ENCODE measurements around the gene SLC2A13. TPM values are rescaled to one million over a fixed set of nuclear protein-coding genes. Genes with fewer than 3 reads are reported as not detected.

SLC2A13 gene
- total and polyA plus RNA-seq, 2 donors (not counting 1 experiment from before 2014, with no cell fraction given): 5.4 to 10.2 TPM

- TF ChIP-seq EZH2 (IDR thresholded peaks at IDR 0.05; ENCODE audit: low read length, missing control alignments) (no peak), CTCF (conservative IDR thresholded peaks at IDR 0.05 in 1 of 2, IDR thresholded peaks at IDR 0.05 in 1 of 2; ENCODE audit: low read depth in 1 of 2, low read length in 2 of 2) (no peak)
- Histone ChIP-seq H3K9me3 (ENCODE audit: control insufficient read depth, insufficient read depth, low read depth, low read length) (no peaks in the 10 kb centered on the region), H3K36me3 (ENCODE audit: control insufficient read depth, insufficient read depth, low read length) (no peaks in the 10 kb centered on the region)
Measured at GRCh38 chr12:39722504-39722903, 383.4 kb downstream of the SLC2A13 start.

GRCh38 chr12:39713552-39713951 lies 392.3 kb downstream of the SLC2A13 start:
- Histone ChIP-seq H2AFZ (ENCODE audit: low read length) (no peak overlapping the region), H3K4me2 (ENCODE audit: extremely low read depth, insufficient read depth, low read length) (no peak overlapping the region), H3K27ac (ENCODE audit: insufficient read depth, low read length) (no peak overlapping the region), H3K4me3 (replicated peaks in 1 of 4; ENCODE audit: control extremely low read depth in 1 of 4, insufficient read depth in 1 of 4, low read depth in 3 of 4, low read length in 4 of 4) (no peak overlapping the region), H3K79me2 (ENCODE audit: control insufficient read depth, insufficient read depth, low read length) (no peaks in the 10 kb centered on the region), H3K36me3 (ENCODE audit: control insufficient read depth, insufficient read depth, low read length) (no peaks in the 10 kb centered on the region), H3K9me3 (ENCODE audit: control insufficient read depth, insufficient read depth, low read depth, low read length) (no peaks in the 10 kb centered on the region), H3K4me1 (ENCODE audit: control insufficient read depth, extremely low read depth, insufficient read depth, low read length) (no peaks in the 10 kb centered on the region), H4K20me1 (ENCODE audit: control insufficient read depth, extremely low read depth, insufficient read depth, low read length) (no peaks in the 10 kb centered on the region), H3K9ac (ENCODE audit: insufficient read depth, low read length) (no peak overlapping the region), H3K27me3 (ENCODE audit: control insufficient read depth, insufficient read depth, low read length) (no peaks in the 10 kb centered on the region)
- no peak for DNase-seq (ENCODE audit: low read depth in 2 of 2)
- TF ChIP-seq EZH2 (IDR thresholded peaks at IDR 0.05; ENCODE audit: low read length, missing control alignments): no peak
- no peak for TF ChIP-seq CTCF (conservative IDR thresholded peaks at IDR 0.05 in 1 of 2, IDR thresholded peaks at IDR 0.05 in 1 of 2; ENCODE audit: low read depth in 1 of 2, low read length in 2 of 2)

More at GRCh38 chr12:39722504-39722903, 383.4 kb downstream of the SLC2A13 start:
- H3K4me3 ChIP-seq (replicated peaks in 1 of 4; ENCODE audit: control extremely low read depth in 1 of 4, insufficient read depth in 1 of 4, low read depth in 3 of 4, low read length in 4 of 4): no peak overlapping the region
- H3K27me3 ChIP-seq (ENCODE audit: control insufficient read depth, insufficient read depth, low read length): no peaks in the 10 kb centered on the region
- no peaks in the 10 kb centered on the region for H3K4me1 ChIP-seq (ENCODE audit: control insufficient read depth, extremely low read depth, insufficient read depth, low read length)
- H4K20me1 ChIP-seq (ENCODE audit: control insufficient read depth, extremely low read depth, insufficient read depth, low read length): no peaks in the 10 kb centered on the region
- H3K79me2 ChIP-seq (ENCODE audit: control insufficient read depth, insufficient read depth, low read length): no peaks in the 10 kb centered on the region
- no peak for DNase-seq (ENCODE audit: low read depth in 2 of 2)
- no peak overlapping the region for H3K9ac ChIP-seq (ENCODE audit: insufficient read depth, low read length)
- no peak overlapping the region for H3K27ac ChIP-seq (ENCODE audit: insufficient read depth, low read length)
- H3K4me2 ChIP-seq (ENCODE audit: extremely low read depth, insufficient read depth, low read length): no peak overlapping the region
- no peak overlapping the region for H2AFZ ChIP-seq (ENCODE audit: low read length)

- H3K27me3 ChIP-seq (ENCODE audit: control insufficient read depth, insufficient read depth, low read length): no peaks in the 10 kb centered on the region
- H3K4me2 ChIP-seq (ENCODE audit: extremely low read depth, insufficient read depth, low read length): no peak overlapping the region
- no peak for DNase-seq (ENCODE audit: low read depth in 2 of 2)
- H3K9ac ChIP-seq (ENCODE audit: insufficient read depth, low read length): no peak overlapping the region
- H3K4me1 ChIP-seq (ENCODE audit: control insufficient read depth, extremely low read depth, insufficient read depth, low read length): no peaks in the 10 kb centered on the region
- H4K20me1 ChIP-seq (ENCODE audit: control insufficient read depth, extremely low read depth, insufficient read depth, low read length): no peaks in the 10 kb centered on the region
- no peak overlapping the region for H3K27ac ChIP-seq (ENCODE audit: insufficient read depth, low read length)
- no peak overlapping the region for H3K4me3 ChIP-seq (replicated peaks in 1 of 4; ENCODE audit: control extremely low read depth in 1 of 4, insufficient read depth in 1 of 4, low read depth in 3 of 4, low read length in 4 of 4)
- no peaks in the 10 kb centered on the region for H3K9me3 ChIP-seq (ENCODE audit: control insufficient read depth, insufficient read depth, low read depth, low read length)
- no peak overlapping the region for H2AFZ ChIP-seq (ENCODE audit: low read length)
- no peaks in the 10 kb centered on the region for H3K79me2 ChIP-seq (ENCODE audit: control insufficient read depth, insufficient read depth, low read length)
- no peaks in the 10 kb centered on the region for H3K36me3 ChIP-seq (ENCODE audit: control insufficient read depth, insufficient read depth, low read length)
- TF ChIP-seq CTCF (conservative IDR thresholded peaks at IDR 0.05 in 1 of 2, IDR thresholded peaks at IDR 0.05 in 1 of 2; ENCODE audit: low read depth in 1 of 2, low read length in 2 of 2) (no peak), EZH2 (IDR thresholded peaks at IDR 0.05; ENCODE audit: low read length, missing control alignments) (no peak)
Measured at GRCh38 chr12:39712334-39712733, 393.5 kb downstream of the SLC2A13 start.

Other genes starting within 250 kb of the SLC2A13 start
- 10.8 and 14.0 TPM in 2 replicates for gene LRRK2, start 118.9 kb upstream of the SLC2A13 start, total RNA-seq
- 2.2 and 2.9 TPM in 2 replicates for gene LRRK2, start 118.9 kb upstream of the SLC2A13 start, polyA plus RNA-seq